Spleen (tissue), 11 donors: ENCODE data around the gene FPR1. TPM values are rescaled to one million over a fixed set of nuclear protein-coding genes. Genes with fewer than 3 reads are reported as not detected.

Experiments used
- DNase-seq: peaks from one replicate; pipeline ENCODE4 v3.0.0-alpha.2; 2020
- H3K27ac ChIP-seq, 8 donors: fragments of 200-600 bp; sonication (generic) in 7 of 8; 1 replicate in 4 of 8; 2 replicates in 4 of 8; pipeline versions ENCODE4 v1.5.0 to v1.8.0; 2016 to 2021; ENCODE audit warnings: inconsistent platforms in 4 of 8, mild to moderate bottlenecking in 4 of 8, moderate library complexity in 1 of 8
- H3K27me3 ChIP-seq, 7 donors: fragments of 200-600 bp; sonication (generic) in 6 of 7; replicated peaks in 1 of 7; 1 replicate in 4 of 7; 2 replicates in 3 of 7; pipeline versions ENCODE4 v1.5.0 to v1.8.0; 2016 to 2021; ENCODE audit warnings: inconsistent platforms in 3 of 7, mild to moderate bottlenecking in 1 of 7
- H3K36me3 ChIP-seq, 6 donors: fragments of 200-600 bp; sonication (generic) in 5 of 6; 1 replicate in 4 of 6; 2 replicates in 2 of 6; pipeline versions ENCODE4 v1.5.0 to v1.8.0; 2016 to 2021; ENCODE audit warnings: inconsistent platforms in 2 of 6
- H3K4me1 ChIP-seq, 6 donors: fragments of 200-600 bp; sonication (generic) in 5 of 6; 1 replicate in 3 of 6; 2 replicates in 3 of 6; pipeline versions ENCODE4 v1.5.0 to v1.8.0; 2016 to 2021; ENCODE audit warnings: inconsistent platforms in 3 of 6
- H3K4me3 ChIP-seq, 8 donors: fragments of 200-600 bp; sonication (generic) in 7 of 8; 1 replicate in 4 of 8; 2 replicates in 4 of 8; pipeline versions ENCODE4 v1.5.0 to v1.8.0; 2016 to 2021; ENCODE audit warnings: inconsistent platforms in 4 of 8, mild to moderate bottlenecking in 4 of 8, moderate library complexity in 2 of 8
- H3K9me3 ChIP-seq, 8 donors: fragments of 200-600 bp; sonication (generic) in 7 of 8; 1 replicate in 4 of 8; 2 replicates in 4 of 8; pipeline versions ENCODE4 v1.5.0 to v1.8.0; 2016 to 2021; ENCODE audit warnings: inconsistent platforms in 4 of 8
- POLR2A ChIP-seq, 3 donors: fragments of 450-650 bp; IDR thresholded peaks; one replicate each; pipeline ENCODE4 v1.5.1; 2017; ENCODE audit warnings: antibody characterized with exemption in 3 of 3, mild to moderate bottlenecking in 1 of 3
- POLR2AphosphoS5 ChIP-seq, 3 donors: sonication (generic); formaldehyde crosslinking; IDR thresholded peaks; one replicate each; pipeline ENCODE4 v1.5.1; 2017; ENCODE audit warnings: antibody characterized with exemption in 3 of 3
- WGBS, 5 donors: extraction: QIAGEN DNeasy Blood & Tissue Kit in 3 of 5; methylation state at CpG; one replicate each; pipeline versions ENCODE4 v1.1.5 to v1.1.7; 2013 to 2018; 5-methylcytosine and 5-hydroxymethylcytosine counted together
- intact Hi-C: fragments of 100-400 bp; cut with DNase I; formaldehyde crosslinking; loops from one replicate; pipeline ENCODE4 v1.15.0; 2023; ENCODE audit warnings: low total_unique reads
- polyA plus RNA-seq, 3 donors: library from polyadenylated mRNA; stranded (reverse); fragments of 200-250 nt; gene quantifications; one replicate each; pipeline ENCODE4 v1.2.1, GENCODE V29; 2013
- total RNA-seq, 7 donors: library from RNA; depleted of rRNA in 3 of 7; stranded (reverse); fragments of >200 nt in 3 of 7; fragmentation: NEBNext Ultra II Directional in 4 of 7; extraction: Animal tissue kit (Norgen Biotek cat#: 25700) in 4 of 7; gene quantifications; one replicate each; pipeline versions ENCODE4 v1.1.0 to v1.2.1, GENCODE V29; 2016 to 2021
- TF ChIP-seq, protein P1 (sequence below), 11 experiments: fragments of 200-600 bp in 7 of 11; fragments of 450-650 bp in 4 of 11; sonication (generic) in 4 of 11; IDR thresholded peaks in 8 of 11; conservative IDR thresholded peaks in 3 of 11; 1 replicate in 7 of 11; 2 replicates in 4 of 11; pipeline versions ENCODE4 v1.4.0 to v1.8.0; 2016 to 2021; ENCODE audit warnings: antibody characterized with exemption in 11 of 11, inconsistent platforms in 4 of 11, mild to moderate bottlenecking in 1 of 11
- donor health status: healthy with polysubstance abuse.
- donor health status: DM: no; HTN: no; CAD: no; lungs with moderate emphysema.
- donor health status: DM: no; HTN: no; CAD: no.
- donor health status: Bipolar disorder and iron deficiency.
- donor health status: healthy.
- donor health status: DM: no; HTN: no; CAD: no.
- donor health status: DM: yes; HTN: yes; CAD: no.

Gene FPR1
- total and polyA plus RNA-seq, 10 donors = 7.2 to 344 (median 124) TPM

GRCh38 chr19:51737924-51738323, 13.8 kb downstream of the FPR1 start:
- Histone ChIP-seq H3K4me1 (peaks cover 0 to 47% (median 0%) of the 10 kb centered on the region in 6 donors), H3K27ac (peak overlapping the region in 2 of 8 donors; percentile 88 to 91), H3K27me3 (peaks cover 0 to 41% (median 0%) of the 10 kb centered on the region in 7 donors), H3K9me3 (no peaks in the 10 kb centered on the region), H3K4me3 (no peak overlapping the region), H3K36me3 (peaks cover 0 to 8% (median 0%) of the 10 kb centered on the region in 6 donors)
- no peak for DNase-seq
- WGBS, 5 donors = 68 to 87% (median 76%) methylated on average over 2 of the region's 2 CpGs
- intact Hi-C loops = no loop called here
- TF ChIP-seq, protein P1, sequence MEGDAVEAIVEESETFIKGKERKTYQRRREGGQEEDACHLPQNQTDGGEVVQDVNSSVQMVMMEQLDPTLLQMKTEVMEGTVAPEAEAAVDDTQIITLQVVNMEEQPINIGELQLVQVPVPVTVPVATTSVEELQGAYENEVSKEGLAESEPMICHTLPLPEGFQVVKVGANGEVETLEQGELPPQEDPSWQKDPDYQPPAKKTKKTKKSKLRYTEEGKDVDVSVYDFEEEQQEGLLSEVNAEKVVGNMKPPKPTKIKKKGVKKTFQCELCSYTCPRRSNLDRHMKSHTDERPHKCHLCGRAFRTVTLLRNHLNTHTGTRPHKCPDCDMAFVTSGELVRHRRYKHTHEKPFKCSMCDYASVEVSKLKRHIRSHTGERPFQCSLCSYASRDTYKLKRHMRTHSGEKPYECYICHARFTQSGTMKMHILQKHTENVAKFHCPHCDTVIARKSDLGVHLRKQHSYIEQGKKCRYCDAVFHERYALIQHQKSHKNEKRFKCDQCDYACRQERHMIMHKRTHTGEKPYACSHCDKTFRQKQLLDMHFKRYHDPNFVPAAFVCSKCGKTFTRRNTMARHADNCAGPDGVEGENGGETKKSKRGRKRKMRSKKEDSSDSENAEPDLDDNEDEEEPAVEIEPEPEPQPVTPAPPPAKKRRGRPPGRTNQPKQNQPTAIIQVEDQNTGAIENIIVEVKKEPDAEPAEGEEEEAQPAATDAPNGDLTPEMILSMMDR (IDR thresholded peaks at IDR 0.05 in 8 of 11, conservative IDR thresholded peaks at IDR 0.05 in 3 of 11) = no peak
- TF ChIP-seq POLR2A (IDR thresholded peaks at IDR 0.05) (no peak), POLR2AphosphoS5 (IDR thresholded peaks at IDR 0.05) (no peak)

DNA sequence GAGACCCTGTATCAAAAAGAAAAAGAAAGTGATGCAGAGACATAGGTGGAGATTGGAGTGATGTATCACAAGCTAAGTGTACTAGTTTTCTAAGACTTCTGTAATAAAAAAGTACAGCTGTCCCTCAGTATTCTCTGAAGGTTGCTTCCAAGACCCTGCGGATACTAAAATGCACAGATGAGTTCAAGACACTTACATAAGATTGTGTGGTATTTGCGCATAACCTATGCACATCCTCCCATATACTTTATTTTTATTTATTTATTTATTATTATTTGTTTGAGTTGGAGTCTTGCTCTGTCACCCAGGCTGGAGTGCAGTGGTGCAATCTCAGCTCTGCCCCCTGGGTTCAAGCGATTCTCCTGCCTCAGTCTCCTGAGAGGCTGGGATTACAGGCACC, 14.3 kb downstream of the FPR1 start:
- TF ChIP-seq, protein P1 (IDR thresholded peaks at IDR 0.05 in 8 of 11, conservative IDR thresholded peaks at IDR 0.05 in 3 of 11) = no peak
- TF ChIP-seq POLR2A (IDR thresholded peaks at IDR 0.05) (no peak), POLR2AphosphoS5 (IDR thresholded peaks at IDR 0.05) (no peak)
- Histone ChIP-seq H3K4me3 (peak overlapping the region in 1 of 8 donors; percentile 55), H3K27ac (peak overlapping the region in 2 of 8 donors; percentile 88 to 91), H3K9me3 (no peaks in the 10 kb centered on the region), H3K27me3 (peaks cover 0 to 43% (median 0%) of the 10 kb centered on the region in 7 donors), H3K36me3 (peaks cover 0 to 3% (median 0%) of the 10 kb centered on the region in 6 donors), H3K4me1 (peaks cover 0 to 45% (median 0%) of the 10 kb centered on the region in 6 donors)
- DNase-seq = no peak
- WGBS, 5 donors = 89 to 96% (median 94%) methylated on average over 3 of the region's 3 CpGs
- intact Hi-C loops = no loop called here

DNA sequence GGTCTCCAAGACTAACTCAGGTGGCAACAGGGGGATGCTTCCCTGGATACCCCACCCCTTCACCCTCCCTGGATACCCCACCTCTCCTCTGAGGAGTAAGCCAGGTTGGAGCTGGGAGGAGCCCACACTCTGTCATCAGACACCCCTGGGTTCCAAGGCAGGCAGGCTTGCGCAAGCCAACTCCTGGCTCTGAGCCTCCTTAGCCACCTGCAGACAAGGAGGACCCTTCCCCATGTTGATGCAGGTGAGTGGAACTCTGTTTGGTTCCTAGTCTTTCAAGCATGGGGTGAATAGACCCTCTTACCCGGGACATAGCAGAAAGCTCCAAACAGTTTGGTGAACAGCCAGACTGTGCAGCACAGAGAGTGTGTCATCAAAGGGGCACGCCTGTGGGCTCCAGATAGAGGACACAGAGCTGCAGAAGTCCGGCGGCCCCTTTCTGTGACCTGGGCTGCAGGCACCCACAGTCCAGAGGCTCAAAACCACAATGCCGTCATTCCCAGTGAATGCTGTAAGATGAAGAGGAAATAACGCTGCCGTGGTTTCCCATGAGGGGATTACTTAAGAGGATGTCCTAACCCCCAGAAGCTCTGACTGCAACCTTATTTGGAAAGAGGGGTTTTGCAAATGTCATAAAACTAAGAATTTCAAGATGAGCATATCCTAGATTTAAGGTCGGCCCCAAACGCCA, 15.8 kb downstream of the FPR1 start:
- Histone ChIP-seq H3K27ac (peak overlapping the region in 7 of 8 donors; percentile 48 to 91 (median 70)), H3K36me3 (no peaks in the 10 kb centered on the region), H3K27me3 (peaks cover 0 to 51% (median 0%) of the 10 kb centered on the region in 7 donors), H3K4me3 (peak overlapping the region in 1 of 8 donors; percentile 55), H3K9me3 (peaks cover 0 to 13% (median 6%) of the 10 kb centered on the region in 8 donors), H3K4me1 (peaks cover 0 to 36% (median 0%) of the 10 kb centered on the region in 6 donors)
- intact Hi-C loops = no loop called here
- DNase-seq = peak; percentile 90
- TF ChIP-seq POLR2AphosphoS5 (IDR thresholded peaks at IDR 0.05) (peak; percentile 28 to 84 (median 51)), POLR2A (IDR thresholded peaks at IDR 0.05) (no peak)
- TF ChIP-seq, protein P1 (IDR thresholded peaks at IDR 0.05 in 8 of 11, conservative IDR thresholded peaks at IDR 0.05 in 3 of 11) = peak in 1 of 11 experiments; percentile 16
- WGBS, 5 donors = 22 to 43% (median 29%) methylated on average over 10 of the region's 10 CpGs
